Lower lobe of right lung (tissue), 2 donors: ENCODE results near the gene SERGEF. TPM values are rescaled to one million over a fixed set of nuclear protein-coding genes. Genes with fewer than 3 reads are reported as not detected.

Experiments
- ATAC-seq, 2 donors: fragments of 200-7000 bp; cut with Tn5 transposase; one replicate each; pipeline ENCODE4 v1.9.1; 2020 to 2022; ENCODE audit warnings: mild to moderate bottlenecking in 2 of 2, moderate library complexity in 2 of 2
- DNase-seq: peaks from one replicate; pipeline ENCODE4 v3.0.0-alpha.2; 2020
- H3K27ac ChIP-seq: fragments of 200-600 bp; one replicate; pipeline ENCODE4 v1.8.0; 2022
- H3K27me3 ChIP-seq: fragments of 200-600 bp; one replicate; pipeline ENCODE4 v1.8.0; 2022; ENCODE audit warnings: low read depth
- H3K36me3 ChIP-seq: fragments of 200-600 bp; one replicate; pipeline ENCODE4 v1.8.0; 2022; ENCODE audit warnings: mild to moderate bottlenecking
- H3K4me1 ChIP-seq: fragments of 200-600 bp; one replicate; pipeline ENCODE4 v1.8.0; 2022
- H3K4me3 ChIP-seq: fragments of 200-600 bp; one replicate; pipeline ENCODE4 v1.8.0; 2022; ENCODE audit warnings: mild to moderate bottlenecking
- H3K9me3 ChIP-seq: fragments of 200-600 bp; one replicate; pipeline ENCODE4 v1.8.0; 2022
- intact Hi-C: fragments of 100-400 bp; cut with DNase I; formaldehyde crosslinking; loops from one replicate; pipeline ENCODE4 v1.11.0; 2022
- total RNA-seq: library from RNA; stranded (reverse); fragmentation: NEBNext Ultra II Directional; extraction: Animal tissue kit (Norgen Biotek cat#: 25700); gene quantifications from one replicate; pipeline ENCODE4 v1.2.1, GENCODE V29; 2021
- TF ChIP-seq, protein P1 (sequence below): fragments of 200-600 bp; IDR thresholded peaks from one replicate; pipeline ENCODE4 v1.8.0; 2022; ENCODE audit warnings: antibody characterized with exemption, mild to moderate bottlenecking
- donor health status: DM: no; HTN: yes; CAD: no; lungs with severe emphysema.

Gene SERGEF
- total RNA-seq, 1 donor from 2014 or later: 28.4 TPM

DNA sequence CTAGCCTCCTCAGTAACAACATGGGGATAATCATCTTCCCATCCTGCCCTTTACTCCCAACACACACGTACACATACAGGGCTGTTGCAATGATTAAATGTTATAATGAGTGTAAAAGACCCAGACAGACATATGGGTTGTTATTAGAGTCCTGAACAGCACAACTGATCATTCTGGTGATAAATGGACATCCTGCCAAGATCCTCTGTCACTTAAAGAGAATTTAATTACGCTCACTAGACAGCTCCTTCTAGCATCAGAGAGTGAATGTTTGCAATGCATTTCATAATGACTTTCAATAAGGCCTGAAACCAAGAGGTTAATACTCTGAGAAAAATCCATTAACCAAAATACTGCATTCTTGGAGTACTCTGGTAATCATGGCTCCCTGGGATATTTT is 162.5 kb downstream of the SERGEF start:
- DNase-seq: no peak
- no peaks in the 10 kb centered on the region for H3K9me3 ChIP-seq
- H3K4me1 ChIP-seq: no peaks in the 10 kb centered on the region
- no peak overlapping the region for H3K27ac ChIP-seq
- H3K36me3 ChIP-seq: no peaks in the 10 kb centered on the region
- ATAC-seq: no peak
- no peak overlapping the region for H3K4me3 ChIP-seq
- intact Hi-C loops: no loop called here
- no peaks in the 10 kb centered on the region for H3K27me3 ChIP-seq
- TF ChIP-seq, protein P1, sequence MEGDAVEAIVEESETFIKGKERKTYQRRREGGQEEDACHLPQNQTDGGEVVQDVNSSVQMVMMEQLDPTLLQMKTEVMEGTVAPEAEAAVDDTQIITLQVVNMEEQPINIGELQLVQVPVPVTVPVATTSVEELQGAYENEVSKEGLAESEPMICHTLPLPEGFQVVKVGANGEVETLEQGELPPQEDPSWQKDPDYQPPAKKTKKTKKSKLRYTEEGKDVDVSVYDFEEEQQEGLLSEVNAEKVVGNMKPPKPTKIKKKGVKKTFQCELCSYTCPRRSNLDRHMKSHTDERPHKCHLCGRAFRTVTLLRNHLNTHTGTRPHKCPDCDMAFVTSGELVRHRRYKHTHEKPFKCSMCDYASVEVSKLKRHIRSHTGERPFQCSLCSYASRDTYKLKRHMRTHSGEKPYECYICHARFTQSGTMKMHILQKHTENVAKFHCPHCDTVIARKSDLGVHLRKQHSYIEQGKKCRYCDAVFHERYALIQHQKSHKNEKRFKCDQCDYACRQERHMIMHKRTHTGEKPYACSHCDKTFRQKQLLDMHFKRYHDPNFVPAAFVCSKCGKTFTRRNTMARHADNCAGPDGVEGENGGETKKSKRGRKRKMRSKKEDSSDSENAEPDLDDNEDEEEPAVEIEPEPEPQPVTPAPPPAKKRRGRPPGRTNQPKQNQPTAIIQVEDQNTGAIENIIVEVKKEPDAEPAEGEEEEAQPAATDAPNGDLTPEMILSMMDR: no peak

DNA sequence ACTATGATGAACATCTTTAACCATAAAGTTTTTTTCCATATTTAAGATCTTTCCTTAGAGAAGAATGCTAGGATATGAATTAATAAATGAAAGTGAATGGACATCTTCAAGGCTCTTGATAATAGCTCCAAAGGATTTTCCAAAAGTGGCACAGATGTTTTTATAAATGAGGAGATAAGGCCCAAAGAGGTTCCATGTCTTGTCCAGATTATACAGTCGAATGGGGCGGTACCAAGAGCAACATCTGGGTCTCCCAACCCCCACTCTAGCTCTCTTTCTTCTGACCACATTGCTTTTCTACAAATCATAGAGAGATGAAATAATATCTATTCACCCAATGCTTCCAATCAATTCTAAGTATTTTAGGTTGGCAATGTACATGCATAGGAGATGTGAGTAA is 164.1 kb downstream of the SERGEF start:
- TF ChIP-seq, protein P1: no peak
- ATAC-seq (no peak), DNase-seq (no peak)
- H3K9me3 ChIP-seq: no peaks in the 10 kb centered on the region
- no peaks in the 10 kb centered on the region for H3K36me3 ChIP-seq
- H3K4me3 ChIP-seq: no peak overlapping the region
- no peaks in the 10 kb centered on the region for H3K27me3 ChIP-seq
- no peak overlapping the region for H3K27ac ChIP-seq
- H3K4me1 ChIP-seq: no peaks in the 10 kb centered on the region
- intact Hi-C loops: no loop called here

DNA sequence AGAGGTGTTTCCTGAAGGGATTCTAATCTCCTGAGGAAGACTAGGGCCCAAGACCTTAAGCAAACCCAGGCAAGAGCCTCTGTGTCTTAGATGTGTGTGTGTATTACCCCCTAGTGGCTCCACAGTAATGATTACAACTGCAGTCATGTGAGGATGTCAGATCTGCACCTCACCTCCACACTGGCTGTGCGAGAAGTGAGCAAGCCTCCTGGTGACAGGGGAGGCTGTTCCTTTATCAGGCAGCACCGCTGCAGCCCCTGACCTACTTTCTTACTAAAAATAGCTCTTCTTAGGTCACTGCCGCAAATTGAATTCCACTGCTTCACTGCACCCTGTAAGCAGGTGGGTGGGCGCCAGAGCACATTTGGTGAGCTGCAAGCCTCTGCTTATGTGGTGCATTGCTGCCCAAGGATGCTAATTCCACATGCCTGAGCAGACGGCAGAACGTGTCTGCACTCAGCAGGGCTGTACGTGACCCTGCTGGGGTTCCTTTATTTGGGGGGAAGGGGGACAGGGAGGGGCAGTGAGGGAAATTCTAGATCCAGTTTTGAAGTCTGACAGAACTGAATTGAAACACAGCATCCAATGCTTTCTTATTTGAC is 165.9 kb downstream of the SERGEF start:
- TF ChIP-seq, protein P1: no peak
- Histone ChIP-seq H3K27me3 (no peaks in the 10 kb centered on the region), H3K27ac (no peak overlapping the region), H3K4me3 (no peak overlapping the region), H3K36me3 (no peaks in the 10 kb centered on the region), H3K9me3 (no peaks in the 10 kb centered on the region), H3K4me1 (no peaks in the 10 kb centered on the region)
- ATAC-seq (no peak), DNase-seq (no peak)
- intact Hi-C loops: no loop called here

DNA sequence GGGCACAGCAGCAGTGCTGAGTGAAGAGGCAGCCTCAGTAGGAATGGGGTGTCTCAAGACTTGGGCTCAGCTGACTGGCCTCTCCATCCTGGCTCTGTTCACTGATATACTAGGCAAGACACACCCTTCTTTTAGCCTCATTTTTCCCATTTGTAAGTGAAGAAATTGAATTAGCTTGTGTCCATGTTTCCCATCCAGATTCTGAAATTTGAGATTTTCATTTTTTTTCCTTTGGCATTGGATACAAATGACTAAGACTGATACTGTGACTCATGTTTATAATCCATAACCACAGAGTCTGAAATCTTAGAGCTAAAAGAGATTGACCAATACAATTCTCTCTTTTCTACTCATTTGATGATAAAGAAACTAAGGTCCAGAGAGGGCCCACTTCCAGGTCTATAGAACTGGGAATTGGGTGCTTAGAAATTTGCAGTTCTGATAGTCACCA is 167.4 kb downstream of the SERGEF start:
- intact Hi-C loops: no loop called here
- H3K4me3 ChIP-seq: no peak overlapping the region
- H3K9me3 ChIP-seq: no peaks in the 10 kb centered on the region
- ATAC-seq (no peak), DNase-seq (no peak)
- TF ChIP-seq, protein P1: no peak
- no peaks in the 10 kb centered on the region for H3K4me1 ChIP-seq
- H3K36me3 ChIP-seq: no peaks in the 10 kb centered on the region
- no peak overlapping the region for H3K27ac ChIP-seq
- H3K27me3 ChIP-seq: no peaks in the 10 kb centered on the region

DNA sequence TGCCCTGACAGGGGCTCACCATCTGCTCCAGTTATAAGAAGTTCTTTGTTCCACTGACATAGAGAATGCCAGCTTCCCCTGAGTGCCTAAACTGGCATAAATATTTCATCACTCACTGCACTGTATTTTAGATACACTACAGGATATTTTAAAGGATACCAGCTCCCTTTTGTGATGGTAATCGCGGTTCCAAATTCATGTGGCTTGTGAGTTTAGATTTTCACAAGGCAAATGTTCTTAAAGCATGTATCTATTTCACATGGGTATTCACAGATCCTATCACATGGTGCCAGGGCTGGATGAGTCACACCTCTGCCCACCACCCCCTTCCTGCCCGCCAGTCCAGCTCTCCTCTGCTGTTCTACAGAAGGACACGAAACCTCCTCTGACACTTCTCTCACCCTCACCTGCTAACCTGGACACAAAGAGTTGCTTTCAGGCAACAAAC is 172.7 kb downstream of the SERGEF start:
- H3K9me3 ChIP-seq: no peaks in the 10 kb centered on the region
- intact Hi-C loops: no loop called here
- no peaks in the 10 kb centered on the region for H3K27me3 ChIP-seq
- no peaks in the 10 kb centered on the region for H3K36me3 ChIP-seq
- DNase-seq (no peak), ATAC-seq (no peak)
- no peaks in the 10 kb centered on the region for H3K4me1 ChIP-seq
- H3K27ac ChIP-seq: no peak overlapping the region
- TF ChIP-seq, protein P1: no peak
- no peak overlapping the region for H3K4me3 ChIP-seq
